ENCODE measurements around the gene DAP.
"Not testable (repeated sequence)": the region's sequence is repeated elsewhere in the genome, so short reads cannot be mapped to it uniquely, and the experiment has no call there.

The DAP gene

GRCh38 chr5:10654566-10654965 lies 106.5 kb downstream of the DAP start:
- no peak for DNase-seq (ENCODE audit: low read depth in 3 of 3)

GRCh38 chr5:10653751-10654400 lies 107.2 kb downstream of the DAP start:
- DNase-seq (ENCODE audit: low read depth in 3 of 3), result no peak

GRCh38 chr5:10653043-10653442 lies 108.0 kb downstream of the DAP start:
- DNase-seq (ENCODE audit: low read depth in 3 of 3), result no peak

DNA sequence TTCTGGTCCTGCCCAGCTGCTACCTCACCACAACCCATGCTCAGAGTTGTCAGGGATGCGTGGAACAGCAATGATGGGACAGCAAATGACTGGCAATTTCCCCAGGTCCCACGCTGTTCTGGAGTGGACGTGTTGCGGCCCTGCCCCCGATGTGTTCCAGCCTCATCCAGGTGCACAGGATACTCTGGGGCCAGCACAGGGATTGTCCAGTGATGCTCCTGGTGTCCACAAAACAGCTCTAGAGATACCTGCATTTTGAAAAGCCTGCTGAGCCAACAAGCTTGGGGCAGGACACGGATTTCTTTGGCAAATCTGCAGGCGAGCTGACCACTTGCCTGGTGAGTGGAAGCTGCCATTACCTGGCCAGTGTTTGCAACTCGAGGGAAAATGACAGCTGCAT lies 108.4 kb downstream of the DAP start:
- no peak for DNase-seq (ENCODE audit: low read depth in 3 of 3)

DNA sequence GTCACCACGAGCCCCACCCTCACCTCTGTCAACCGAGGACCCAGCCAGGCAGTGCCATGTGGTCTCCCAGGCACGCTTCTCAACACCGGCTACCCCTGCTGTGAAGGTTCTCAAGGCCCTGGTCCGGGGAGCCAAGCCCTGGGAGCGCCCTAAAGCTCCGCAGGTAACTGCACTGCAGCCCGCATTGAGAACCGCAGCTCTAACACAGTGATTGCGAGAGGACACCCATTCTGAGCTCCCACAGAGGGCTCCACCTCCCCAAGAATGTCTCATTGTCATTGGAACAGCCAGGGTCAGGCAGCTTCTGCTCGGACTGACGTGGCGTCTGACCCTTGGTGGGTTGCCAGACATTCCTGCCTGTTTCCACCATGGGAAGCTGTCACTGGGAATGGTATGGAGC lies 108.9 kb downstream of the DAP start:
- no peak for DNase-seq (ENCODE audit: low read depth in 3 of 3)

DNA sequence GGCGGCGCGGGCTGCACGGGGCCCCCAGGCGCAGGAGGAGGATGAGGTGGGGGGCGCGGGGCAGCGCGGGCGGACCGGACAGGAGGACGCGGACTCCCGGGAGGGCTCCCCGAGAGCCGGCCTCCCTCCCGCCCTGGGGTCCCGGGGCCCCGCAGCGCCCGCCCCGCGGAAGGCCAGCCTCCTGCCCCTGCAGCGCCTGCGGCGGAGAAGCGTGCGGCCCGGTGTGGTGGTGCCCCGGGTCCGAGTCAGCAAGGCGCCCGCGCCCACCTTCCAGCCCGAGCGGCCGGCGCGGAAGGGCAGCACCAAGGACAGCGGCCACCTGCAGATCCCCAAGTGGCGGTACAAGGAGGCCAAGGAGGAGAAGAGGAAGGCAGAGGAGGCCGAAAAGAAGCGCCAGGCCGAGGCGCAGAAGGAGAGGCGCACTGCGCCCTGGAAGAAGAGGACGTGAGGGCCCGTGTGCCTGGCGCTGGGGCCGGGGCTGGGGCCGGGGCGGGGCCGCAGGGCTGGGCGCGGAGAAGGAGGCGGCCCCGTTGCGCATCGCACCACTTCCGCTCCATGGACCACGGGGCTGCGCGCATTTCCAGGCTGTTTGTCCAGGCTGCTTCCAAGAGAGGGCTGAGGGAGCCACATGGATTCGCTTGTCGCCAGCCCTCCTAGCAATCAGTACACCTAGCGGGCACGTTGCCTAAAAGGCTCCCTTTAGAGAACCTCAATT lies 111.2 kb downstream of the DAP start:
- DNase-seq (ENCODE audit: low read depth in 3 of 3), result no peak

GRCh38 chr5:10648806-10649665 lies 112.0 kb downstream of the DAP start:
- DNase-seq (ENCODE audit: low read depth in 3 of 3), result no peak

DNA sequence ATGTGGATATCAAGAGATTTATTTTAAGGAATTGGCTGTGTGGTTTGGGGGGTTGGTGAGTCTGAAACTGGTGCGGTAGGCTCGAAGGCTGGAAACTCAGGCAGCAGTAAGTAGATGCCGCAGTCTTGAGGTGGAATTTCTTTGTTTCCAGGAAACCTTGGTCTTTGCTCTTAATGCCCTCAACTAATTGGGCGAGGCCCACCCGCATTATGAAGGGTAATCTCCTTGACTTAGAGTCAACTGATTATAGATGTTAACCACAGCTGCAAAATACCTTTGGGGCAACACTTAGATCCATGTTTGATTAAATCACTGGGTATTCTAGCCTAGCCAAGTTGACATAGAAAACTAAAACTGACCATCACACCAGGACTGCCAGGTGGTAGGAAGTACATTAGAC lies 113.4 kb downstream of the DAP start:
- DNase-seq (ENCODE audit: low read depth in 3 of 3), result no peak

- no peak for DNase-seq (ENCODE audit: low read depth in 3 of 3)
Observed at GRCh38 chr5:10645671-10646070, 115.4 kb downstream of the DAP start.

GRCh38 chr5:10645146-10645545 lies 115.9 kb downstream of the DAP start:
- no peak for DNase-seq (ENCODE audit: low read depth in 3 of 3)

DNA sequence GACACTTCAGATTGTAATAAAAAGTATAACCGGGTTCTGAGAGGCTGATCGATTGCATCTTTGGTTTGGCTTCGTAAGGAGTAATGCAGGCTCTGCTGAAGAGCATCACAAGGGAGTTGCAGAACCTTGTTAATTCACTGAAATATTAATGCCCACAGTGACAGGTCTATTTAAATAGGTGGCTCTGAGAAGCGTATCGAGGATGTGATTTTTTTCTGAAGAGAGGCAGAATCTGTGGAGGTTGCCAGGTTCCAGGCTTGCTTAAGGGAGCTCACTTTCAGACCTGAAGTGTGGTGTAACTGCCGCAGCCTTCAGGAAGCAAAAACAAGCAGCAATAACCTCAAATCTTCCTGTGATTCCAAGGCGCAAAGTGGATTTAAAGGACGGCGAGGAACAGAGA lies 116.8 kb downstream of the DAP start:
- DNase-seq (ENCODE audit: low read depth in 3 of 3), result no peak

- no peak for DNase-seq (ENCODE audit: low read depth in 3 of 3)
Observed at GRCh38 chr5:10642367-10642766, 118.7 kb downstream of the DAP start.

DNA sequence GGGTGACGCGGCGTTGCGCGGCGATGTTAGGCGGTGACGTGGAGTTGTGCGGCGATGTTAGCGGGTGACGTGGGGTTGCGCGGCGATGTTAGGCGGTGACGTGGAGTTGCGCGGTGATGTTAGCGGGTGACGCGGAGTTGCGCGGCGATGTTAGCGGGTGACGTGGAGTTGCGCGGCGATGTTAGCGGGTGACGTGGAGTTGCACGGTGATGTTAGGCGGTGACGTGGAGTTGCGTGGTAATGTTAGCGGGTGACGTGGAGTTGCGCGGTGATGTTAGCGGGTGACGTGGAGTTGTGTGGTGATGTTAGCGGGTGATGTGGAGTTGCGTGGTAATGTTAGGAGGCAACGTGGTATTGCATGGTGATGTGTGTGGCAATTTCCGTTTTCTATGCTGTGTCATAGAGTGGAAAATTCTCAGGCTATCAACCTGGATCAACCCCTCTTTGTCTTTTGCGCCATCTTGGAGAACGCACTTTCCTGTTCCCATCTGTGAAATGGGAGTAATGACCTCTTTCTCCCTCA lies 121.1 kb downstream of the DAP start:
- DNase-seq (ENCODE audit: low read depth in 3 of 3), result no peak

DNA sequence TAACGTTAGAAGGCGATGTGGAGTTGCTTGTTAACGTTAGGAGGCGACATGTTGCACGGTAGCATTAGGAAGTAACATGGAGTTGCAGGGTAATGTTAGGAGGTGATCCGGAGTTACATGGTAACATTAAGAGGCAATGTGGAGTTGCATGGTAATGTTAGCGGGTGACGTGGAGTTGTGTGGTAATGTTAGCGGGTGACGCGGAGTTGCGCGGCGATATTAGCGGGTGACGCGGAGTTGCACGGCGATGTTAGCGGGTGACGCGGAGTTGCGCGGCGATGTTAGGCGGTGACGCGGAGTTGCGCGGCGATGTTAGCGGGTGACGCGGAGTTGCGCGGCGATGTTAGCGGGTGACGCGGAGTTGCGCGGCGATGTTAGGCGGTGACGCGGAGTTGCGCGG lies 122.3 kb downstream of the DAP start:
- not testable (repeated sequence) for DNase-seq (ENCODE audit: low read depth in 3 of 3)

GRCh38 chr5:10637944-10638343 lies 123.1 kb downstream of the DAP start:
- DNase-seq (ENCODE audit: low read depth in 3 of 3), result no peak

- no peak for DNase-seq (ENCODE audit: low read depth in 3 of 3)
Observed at GRCh38 chr5:10636363-10637142, 124.5 kb downstream of the DAP start.

DNA sequence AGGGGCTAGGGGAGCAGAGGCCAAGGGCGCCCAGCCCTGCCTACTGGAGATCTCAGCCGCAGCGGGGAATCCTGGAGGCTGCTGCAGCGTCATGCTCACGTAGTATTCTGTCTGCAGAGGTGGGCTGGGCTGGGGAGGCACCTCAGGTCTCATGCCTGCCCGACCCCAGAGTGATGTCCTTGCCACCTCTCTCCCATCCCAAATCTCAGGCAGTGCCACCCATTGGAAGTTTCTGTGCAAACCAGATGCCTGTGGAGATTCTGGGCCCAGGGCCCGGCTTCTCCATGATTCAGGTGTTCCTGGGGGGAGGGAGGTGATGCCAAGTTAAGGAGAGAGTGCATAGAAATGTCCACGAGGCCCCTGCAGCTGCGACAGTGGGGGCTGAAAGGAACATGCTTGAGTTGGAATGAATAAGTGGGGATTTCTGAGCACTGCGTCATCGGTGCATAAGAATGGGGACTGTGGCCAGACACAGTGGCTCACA lies 125.1 kb downstream of the DAP start:
- no peak for DNase-seq (ENCODE audit: low read depth in 3 of 3)

GRCh38 chr5:10635257-10635866 lies 125.7 kb downstream of the DAP start:
- DNase-seq (ENCODE audit: low read depth in 3 of 3), result peak; percentile 29 to 54 (median 48)

GRCh38 chr5:10634562-10634961 lies 126.5 kb downstream of the DAP start:
- DNase-seq (ENCODE audit: low read depth in 3 of 3), result no peak

DNA sequence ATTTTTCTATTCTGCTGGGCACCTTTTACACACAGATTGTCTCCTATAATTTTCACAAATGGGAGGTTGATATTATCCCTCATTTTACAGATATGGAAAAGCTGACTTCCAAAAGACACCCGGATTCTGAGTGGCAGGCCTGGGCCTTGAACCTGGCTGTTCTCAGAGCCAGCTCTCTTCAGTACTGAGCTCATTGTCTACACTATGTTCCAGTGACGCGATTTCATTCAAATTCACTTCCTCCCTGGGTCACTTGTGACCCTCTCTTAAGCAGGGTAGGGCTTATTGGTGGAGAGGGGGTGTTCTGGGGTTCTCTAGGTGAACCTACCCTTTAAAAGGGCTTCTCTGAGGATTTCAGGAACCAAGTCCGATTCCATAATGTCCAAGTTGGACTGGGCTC lies 127.0 kb downstream of the DAP start:
- DNase-seq (ENCODE audit: low read depth in 3 of 3), result no peak

Data from stimulated activated CD4-positive, alpha-beta T cell treated with anti-CD3 and anti-CD28 coated beads, TNF-alpha, amount 100 ng/mL, for 4 hours (primary cell).